GM20000 (cell line): ENCODE data around the gene SLC30A3.

ENCODE experiments used
- DNase-seq: peaks from one replicate; pipeline ENCODE4 v3.0.0; 2012; ENCODE audit warnings: low spot score
- TF ChIP-seq, protein P1 (sequence below): IDR thresholded peaks from 2 replicates; pipeline ENCODE4 v1.5.1; 2012; ENCODE audit warnings: mild to moderate bottlenecking, control low read depth; ENCODE audit errors: extremely low read depth, missing control alignments

SLC30A3 gene

GRCh38 chr2:27236136-27236535, 26.7 kb downstream of the SLC30A3 start:
- DNase-seq = no peak
- TF ChIP-seq, protein P1, sequence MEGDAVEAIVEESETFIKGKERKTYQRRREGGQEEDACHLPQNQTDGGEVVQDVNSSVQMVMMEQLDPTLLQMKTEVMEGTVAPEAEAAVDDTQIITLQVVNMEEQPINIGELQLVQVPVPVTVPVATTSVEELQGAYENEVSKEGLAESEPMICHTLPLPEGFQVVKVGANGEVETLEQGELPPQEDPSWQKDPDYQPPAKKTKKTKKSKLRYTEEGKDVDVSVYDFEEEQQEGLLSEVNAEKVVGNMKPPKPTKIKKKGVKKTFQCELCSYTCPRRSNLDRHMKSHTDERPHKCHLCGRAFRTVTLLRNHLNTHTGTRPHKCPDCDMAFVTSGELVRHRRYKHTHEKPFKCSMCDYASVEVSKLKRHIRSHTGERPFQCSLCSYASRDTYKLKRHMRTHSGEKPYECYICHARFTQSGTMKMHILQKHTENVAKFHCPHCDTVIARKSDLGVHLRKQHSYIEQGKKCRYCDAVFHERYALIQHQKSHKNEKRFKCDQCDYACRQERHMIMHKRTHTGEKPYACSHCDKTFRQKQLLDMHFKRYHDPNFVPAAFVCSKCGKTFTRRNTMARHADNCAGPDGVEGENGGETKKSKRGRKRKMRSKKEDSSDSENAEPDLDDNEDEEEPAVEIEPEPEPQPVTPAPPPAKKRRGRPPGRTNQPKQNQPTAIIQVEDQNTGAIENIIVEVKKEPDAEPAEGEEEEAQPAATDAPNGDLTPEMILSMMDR = no peak

DNA sequence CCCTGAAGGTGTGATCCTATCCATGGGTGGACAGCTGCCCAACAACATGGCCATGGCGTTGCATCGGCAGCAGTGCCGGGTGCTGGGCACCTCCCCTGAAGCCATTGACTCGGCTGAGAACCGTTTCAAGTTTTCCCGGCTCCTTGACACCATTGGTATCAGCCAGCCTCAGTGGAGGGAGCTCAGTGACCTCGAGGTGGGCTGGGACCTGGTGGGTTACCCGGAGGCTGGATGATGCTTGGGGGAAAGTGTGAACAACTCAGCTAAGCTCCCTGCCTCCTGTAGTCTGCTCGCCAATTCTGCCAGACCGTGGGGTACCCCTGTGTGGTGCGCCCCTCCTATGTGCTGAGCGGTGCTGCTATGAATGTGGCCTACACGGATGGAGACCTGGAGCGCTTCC, 29.5 kb downstream of the SLC30A3 start:
- TF ChIP-seq, protein P1 = no peak
- no peak for DNase-seq

DNA sequence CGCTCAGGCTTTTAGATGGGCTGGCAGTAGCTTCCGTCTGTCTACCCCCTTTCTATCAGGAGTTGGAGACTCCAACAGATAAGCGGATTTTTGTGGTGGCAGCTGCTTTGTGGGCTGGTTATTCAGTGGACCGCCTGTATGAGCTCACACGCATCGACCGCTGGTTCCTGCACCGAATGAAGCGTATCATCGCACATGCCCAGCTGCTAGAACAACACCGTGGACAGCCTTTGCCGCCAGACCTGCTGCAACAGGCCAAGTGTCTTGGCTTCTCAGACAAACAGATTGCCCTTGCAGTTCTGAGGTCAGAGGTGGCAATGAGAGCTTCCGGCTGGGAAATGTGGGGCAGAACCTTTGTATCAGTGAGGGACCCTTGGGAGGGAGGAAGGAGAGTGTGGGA, 30.9 kb downstream of the SLC30A3 start:
- TF ChIP-seq, protein P1 = no peak
- no peak for DNase-seq

GRCh38 chr2:27227501-27227900, 35.3 kb downstream of the SLC30A3 start:
- DNase-seq = no peak
- TF ChIP-seq, protein P1 = no peak

GRCh38 chr2:27225526-27225925, 37.3 kb downstream of the SLC30A3 start:
- no peak for DNase-seq
- TF ChIP-seq, protein P1 = no peak

DNA sequence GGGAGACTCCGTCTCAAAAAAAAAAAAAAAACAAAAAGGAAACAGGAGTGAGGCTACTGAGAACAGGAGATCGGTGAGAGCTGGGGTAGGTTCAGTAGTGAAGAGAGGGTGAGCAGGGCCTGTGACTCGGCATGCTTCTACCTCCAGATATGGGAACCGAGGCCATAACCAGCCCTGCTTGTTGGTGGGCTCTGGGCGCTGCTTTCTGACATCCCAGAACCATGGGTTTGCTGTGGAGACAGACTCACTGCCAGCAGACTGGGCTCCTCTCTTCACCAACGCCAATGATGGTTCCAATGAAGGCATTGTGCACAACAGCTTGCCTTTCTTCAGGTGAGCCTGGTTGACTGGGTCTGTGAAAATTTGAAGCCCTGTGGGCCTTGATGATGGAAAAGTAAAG, 39.4 kb downstream of the SLC30A3 start:
- DNase-seq = no peak
- TF ChIP-seq, protein P1 = no peak

GRCh38 chr2:27222407-27222806, 40.4 kb downstream of the SLC30A3 start:
- TF ChIP-seq, protein P1 = no peak
- DNase-seq = no peak
